Right ventricle myocardium inferior (tissue), 1 donor: ENCODE data around the gene UBTD2. TPM values are rescaled to one million over a fixed set of nuclear protein-coding genes. Genes with fewer than 3 reads are reported as not detected.
"Not testable (repeated sequence)": the region's sequence is repeated elsewhere in the genome, so short reads cannot be mapped to it uniquely, and the experiment has no call there.

ENCODE experiments used
- ATAC-seq: fragments of 200-7000 bp; cut with Tn5 transposase; one replicate; pipeline ENCODE4 v1.9.1; 2020; ENCODE audit warnings: mild to moderate bottlenecking, moderate library complexity
- DNase-seq: peaks from one replicate; pipeline ENCODE4 v3.0.0; 2021; ENCODE audit errors: missing footprints
- intact Hi-C: fragments of 100-400 bp; cut with DNase I; formaldehyde crosslinking; loops from one replicate; pipeline ENCODE4 v1.11.0; 2022
- total RNA-seq: library from RNA; stranded (reverse); fragmentation: NEBNext Ultra II Directional; extraction: Animal tissue kit (Norgen Biotek cat#: 25700); gene quantifications from one replicate; pipeline ENCODE4 v1.2.1, GENCODE V29; 2021
- donor health status: DM: no; HTN: yes; CAD: no; lungs with severe emphysema.

UBTD2 gene
- total RNA-seq, 1 donor from 2014 or later: 8.6 TPM

DNA sequence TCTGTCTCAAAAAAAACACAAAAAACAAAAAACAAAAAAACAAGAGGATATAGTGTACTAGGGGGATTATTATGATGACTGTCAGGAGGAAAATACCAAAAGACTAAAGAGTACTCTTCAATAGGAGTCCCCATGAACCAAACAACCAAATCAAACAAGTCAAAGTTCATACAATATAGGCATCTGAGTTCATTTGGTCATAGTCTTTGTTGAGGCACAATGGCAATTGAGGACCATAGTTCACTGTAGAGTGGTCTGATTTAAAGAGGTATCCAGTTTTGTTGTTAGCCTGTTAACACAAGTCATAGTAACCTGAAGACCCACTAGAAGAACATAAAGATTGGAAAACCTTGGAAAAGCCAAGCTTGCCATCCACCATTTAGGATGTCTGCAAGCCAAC lies 11.3 kb upstream of the UBTD2 start:
- intact Hi-C loops: no loop called here
- DNase-seq (no peak), ATAC-seq (no peak)

DNA sequence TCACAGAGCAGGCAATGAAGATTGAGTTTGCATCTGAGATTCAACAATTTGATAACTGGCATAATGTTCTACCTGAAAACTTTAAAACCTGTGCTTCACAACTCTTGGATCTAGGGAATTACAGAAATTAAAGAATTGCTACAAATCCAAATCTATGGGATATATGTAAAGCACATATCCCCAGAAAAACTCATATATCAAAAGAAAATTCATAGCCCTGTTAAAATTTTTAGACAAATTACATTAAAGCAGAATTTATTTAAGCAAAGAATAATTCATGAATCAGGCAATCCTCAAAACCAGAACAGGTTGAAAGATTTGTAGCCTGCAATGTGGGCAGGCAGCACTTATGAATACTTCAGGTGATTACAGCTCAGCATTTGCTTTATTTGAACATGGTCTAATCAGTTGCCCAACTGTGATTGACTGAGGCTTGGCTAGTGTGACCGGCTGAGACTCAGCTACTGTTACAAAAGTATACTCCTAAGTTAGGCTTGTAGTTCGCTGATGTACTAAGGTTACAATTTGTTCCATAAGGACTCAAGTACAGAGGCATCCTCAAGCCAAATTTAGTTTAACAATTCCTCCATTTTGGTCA lies 10.3 kb upstream of the UBTD2 start:
- intact Hi-C loops: loop anchor here (1.0 kb wide), 1 partner anchor 187 kb away; no protein-coding TSS in a partner anchor
- no peak for ATAC-seq
- no peak for DNase-seq

DNA sequence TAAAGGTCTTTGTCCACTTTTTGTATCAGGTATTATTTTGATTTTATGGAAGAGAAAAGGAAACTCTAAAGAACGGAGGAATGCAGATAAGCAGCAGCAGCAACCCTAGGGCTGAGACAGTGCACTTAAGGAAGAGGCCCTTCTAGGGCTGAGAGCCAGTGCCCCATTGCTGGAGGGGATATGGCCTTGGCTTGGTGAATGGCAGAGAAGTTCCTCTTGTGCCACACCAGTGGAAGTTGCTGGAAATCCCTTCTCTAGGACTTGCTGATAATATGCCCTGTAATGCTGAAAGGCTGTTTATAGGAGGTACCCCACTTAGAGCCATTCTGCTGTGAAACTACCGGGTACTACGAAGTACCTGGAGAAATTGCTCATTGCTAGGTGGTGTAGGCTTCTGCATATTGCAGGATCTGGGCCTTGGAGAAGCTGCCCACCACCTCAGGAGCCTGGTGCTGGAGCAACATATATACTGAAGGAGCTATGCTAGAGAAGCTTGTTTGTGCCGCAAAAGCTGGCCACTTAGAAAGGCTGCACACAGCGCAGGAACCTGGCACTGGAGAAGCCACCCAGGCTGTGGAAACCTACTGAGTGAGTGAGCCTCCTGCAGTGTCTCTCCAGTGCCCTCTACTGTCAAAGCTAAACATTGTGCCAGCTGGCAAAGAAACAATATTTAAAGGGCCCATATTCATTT lies 9.6 kb upstream of the UBTD2 start:
- DNase-seq: peak; percentile 73
- intact Hi-C loops: loop anchor here (1.0 kb wide), 1 partner anchor 186 kb away; no protein-coding TSS in a partner anchor
- peak; percentile 96 for ATAC-seq

DNA sequence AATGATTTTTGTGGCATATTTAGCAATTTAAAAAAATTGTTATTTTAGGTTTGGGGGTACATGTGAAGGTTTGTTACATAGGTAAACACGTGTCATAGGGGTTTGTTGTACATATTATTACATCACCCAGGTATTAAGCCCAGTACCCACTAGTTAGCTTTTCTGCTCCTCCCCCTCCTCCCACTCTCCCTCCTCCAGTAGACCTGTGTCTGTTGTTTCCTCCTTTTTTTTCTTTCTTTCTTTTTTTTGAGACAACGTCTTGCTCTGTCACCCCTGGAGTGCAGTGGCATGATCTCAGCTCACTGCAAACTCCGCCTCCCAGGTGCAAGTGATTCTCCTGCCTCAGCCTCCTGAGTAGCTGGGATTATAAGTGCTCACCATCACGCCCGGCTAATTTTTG lies 8.3 kb upstream of the UBTD2 start:
- DNase-seq, intact Hi-C loops, ATAC-seq: not testable (repeated sequence)

DNA sequence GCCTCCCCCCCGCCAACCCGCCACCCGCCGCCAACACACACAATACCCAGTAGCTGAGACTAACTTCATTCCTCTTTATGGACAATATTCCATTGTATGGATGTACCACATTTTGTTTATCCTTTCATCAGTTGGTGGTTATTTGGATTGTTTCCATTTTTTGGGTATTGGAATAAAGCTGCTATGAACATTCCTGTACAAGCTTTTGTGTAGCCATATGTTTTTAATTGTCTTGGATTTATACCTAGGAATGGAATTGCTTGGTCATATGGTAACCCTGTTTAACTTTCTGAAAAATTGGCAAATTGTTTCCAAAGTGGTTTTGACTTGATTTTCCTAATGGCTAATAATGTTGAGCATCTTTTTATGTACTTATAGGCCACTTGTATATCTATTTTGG lies 4.9 kb upstream of the UBTD2 start:
- intact Hi-C loops: no loop called here
- no peak for DNase-seq
- ATAC-seq: no peak

DNA sequence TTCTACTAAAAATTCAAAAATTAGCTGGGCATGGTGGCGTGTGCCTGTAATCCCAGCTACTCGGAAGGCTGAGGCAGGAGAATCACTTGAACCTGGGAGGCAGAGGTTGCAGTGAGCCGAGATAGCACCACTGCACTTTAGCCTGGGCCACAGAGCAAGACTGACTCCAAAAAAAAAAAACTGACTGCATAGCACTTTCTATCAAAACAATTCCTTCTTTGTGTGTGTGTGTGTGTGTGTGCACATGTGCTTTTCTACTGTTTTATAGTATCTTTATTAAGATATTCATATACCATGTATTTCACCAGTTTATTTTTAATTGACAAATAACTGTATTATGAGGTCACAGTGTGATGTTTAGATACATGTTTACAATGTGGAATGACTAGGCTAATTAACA lies 3.6 kb upstream of the UBTD2 start:
- intact Hi-C loops, ATAC-seq, DNase-seq: not testable (repeated sequence)

DNA sequence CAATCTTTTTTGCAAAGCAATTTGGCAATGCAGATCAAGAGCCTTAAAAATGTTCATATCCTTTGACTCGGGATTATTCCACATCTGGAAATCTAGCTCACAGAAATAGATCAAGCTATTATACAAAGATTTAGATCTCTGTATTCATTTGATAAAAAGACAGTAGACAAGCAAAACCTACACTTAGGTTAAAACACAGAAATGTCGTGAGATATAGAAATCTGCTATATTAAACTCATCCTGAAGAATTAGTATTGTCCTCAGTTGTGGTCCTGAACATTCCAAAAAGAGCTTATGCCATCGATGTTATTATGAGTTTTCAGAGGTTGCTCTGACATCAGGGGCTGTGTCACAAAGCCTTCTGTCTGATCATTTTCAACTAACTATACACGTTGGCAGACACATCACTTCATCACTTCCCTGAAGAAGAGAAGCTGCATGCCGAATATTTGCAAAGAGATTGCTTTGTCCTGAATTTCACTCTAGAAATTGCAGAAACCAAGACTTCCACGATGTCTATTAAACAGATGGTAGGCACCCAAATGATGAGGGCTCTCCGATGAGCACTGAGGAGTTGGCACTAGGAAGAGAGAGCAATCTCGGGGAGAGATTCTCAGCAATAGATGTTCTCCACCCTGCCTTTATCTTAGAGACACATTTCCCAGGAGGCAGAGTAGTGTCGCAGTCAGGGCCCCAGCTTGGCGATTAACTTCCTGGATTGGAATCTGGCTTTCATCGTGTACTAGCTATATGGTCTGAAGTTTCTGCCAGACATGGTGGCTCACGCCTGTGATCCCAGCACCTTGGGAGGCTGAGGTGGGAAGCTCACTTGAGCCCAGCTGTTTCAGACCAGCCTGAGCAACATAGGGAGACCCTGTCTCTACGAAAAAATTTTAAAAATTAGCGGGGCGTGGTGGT lies 1.9 kb upstream of the UBTD2 start:
- intact Hi-C loops: no loop called here
- no peak for DNase-seq
- ATAC-seq: no peak

DNA sequence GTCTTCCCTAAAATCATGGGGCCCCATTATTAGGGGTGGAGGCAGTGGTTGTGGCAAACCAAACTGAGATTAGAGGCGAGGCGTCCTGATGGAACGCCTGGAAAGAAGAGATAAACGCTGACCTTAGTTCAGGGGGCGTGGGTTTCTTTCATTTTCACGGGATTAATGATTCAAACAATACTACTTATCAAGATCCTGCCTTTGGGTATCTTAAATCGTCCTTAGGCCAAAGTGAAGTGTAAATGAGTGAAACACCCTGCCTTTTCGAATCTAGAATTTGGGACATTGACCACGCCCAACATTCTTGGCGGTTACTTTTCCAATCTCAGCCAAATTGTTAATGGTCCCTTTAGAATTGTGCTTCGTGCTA lies 1.0 kb upstream of the UBTD2 start:
- DNase-seq: no peak
- ATAC-seq: peak; percentile 8
- intact Hi-C loops: loop anchor here (5.0 kb wide), 1 partner anchor 177 kb away; no protein-coding TSS in a partner anchor

DNA sequence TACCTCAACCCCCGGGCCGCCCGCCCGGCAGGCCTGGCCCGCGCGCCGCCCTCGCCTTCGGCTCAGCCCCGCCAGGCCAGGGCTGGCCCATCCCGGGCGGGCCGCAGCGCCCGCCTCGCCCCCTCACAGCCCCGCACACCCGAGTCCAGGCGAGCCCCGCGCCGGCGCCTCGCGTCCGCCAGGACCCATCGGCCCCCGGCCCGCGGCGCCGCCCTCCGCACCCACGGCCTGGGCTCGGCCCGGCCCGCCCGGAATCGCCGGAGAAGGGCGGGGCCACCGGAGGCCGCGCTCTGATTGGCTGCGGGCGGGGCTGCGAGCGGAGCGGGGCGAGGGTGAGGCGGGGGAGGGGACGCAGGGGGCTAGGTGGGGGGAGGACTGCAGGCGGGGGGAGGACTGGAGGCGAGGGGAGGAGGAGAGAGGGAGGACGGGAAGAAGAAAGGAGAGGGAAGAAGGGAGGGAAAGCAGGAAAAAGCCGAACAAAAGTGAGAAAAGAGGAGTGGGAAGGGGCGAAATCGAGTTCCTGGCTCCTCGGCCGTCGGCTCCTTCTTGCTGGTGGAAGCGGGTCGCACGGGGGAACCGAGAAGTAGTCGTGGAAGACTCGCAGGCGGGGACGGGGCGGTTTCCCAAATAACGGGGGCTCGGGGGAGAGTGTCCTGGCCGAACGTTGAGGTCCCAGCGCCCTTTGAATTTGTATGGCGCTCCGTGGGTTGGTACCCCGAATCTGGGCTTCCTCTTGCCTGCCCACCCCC lies 472 bp upstream of the UBTD2 start:
- peak; percentile 96 for ATAC-seq
- peak; percentile 93 for DNase-seq
- intact Hi-C loops: loop anchor here (2.0 to 5.0 kb wide), 2 partner anchors 95 to 177 kb away; partner anchors contain the start of gene STK10

DNA sequence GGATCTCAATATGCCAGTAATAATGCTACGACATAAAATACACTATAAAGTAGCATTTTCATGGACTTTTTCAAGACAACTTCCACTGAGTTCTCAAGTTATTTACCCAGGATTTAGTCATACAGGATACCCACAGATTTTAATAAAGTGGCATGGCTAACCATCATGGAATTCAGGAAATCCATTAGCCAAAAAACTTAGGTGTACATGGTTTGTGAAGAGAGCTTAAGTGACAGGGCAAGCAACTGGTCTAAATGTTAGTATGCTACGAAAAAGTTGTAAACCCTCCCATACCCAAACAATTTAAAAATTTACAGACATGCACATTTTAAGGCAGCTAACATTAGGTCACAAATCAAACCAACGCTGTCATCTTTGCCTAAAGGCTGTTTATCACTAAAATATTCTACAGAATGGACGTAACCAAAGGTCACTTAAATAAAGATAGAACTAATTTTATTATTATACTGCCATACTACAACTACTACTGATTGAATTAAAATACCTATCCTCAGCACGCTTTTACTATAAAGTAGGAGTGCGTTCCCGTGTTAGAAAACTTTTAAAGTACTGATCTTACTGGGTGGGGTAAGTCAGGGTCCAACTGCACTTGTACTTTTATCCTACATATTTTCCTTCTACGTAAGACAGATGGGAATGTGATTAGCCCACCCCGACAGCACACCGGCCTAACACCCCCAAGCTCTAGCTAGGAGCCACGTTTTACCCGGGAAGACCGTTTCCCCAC lies 1.1 kb downstream of the UBTD2 start:
- ATAC-seq (no peak), DNase-seq (no peak)
- intact Hi-C loops: loop anchor here (2.0 to 5.0 kb wide), 2 partner anchors 94 to 175 kb away; partner anchors contain the start of gene STK10

DNA sequence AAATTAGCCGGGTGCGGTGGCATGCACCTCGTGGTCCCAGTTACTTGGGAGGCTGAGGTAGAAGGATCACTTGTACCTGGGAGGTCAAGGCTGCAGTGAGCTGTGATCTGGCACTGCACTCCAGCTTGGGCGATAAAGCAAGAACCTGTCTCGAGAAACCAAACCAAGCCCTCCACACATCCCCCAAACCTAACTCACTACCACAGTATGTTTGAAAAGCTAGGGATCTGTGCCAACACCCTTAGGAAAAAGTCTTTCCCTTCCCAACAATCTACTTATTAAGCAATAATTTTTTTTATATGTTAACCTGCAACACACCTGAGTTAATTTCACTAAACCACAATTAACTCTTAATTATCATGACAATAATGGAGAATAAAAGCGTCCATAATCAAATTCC lies 2.2 kb downstream of the UBTD2 start:
- intact Hi-C loops: loop anchor here (5.0 kb wide), 1 partner anchor 174 kb away; no protein-coding TSS in a partner anchor
- ATAC-seq (no peak), DNase-seq (no peak)

DNA sequence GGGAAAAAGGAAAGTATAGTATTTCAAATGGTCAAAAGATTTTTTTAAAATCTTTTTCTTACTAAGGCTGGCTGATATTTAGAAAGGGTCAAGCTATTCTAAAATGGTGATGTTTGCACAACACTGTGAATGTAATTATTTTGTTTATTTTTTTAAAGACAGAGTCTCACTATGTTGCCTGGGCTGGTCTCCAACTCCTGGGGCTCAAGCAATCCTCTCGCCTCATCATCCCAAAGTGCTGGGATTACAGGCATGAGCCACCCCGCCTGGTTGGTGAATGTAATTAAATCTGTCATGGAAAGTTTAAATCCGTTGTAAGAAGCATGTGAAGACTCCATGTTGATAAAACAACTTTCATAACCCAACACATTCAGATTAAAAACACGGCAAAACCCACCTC lies 2.6 kb downstream of the UBTD2 start:
- intact Hi-C loops: loop anchor here (5.0 kb wide), 1 partner anchor 174 kb away; no protein-coding TSS in a partner anchor
- ATAC-seq: no peak

DNA sequence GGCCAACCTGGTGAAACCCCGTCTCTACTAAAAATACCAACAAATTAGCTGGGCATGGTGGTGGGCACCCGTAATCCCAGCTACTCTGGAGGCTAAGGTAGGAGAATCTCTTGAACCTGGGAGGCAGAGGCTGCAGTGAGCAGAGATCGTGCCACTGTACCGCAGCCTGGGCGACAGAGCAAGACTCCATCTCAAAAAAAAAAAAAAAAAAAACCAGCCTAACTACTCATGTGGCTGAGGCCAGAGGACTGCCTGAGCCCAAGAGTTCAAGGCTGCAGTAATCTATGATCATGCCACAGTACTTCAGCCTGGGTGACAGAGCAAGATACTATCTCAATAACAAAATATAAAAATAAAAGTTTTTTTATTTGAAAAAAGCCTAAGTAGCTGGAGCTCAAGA lies 3.2 kb downstream of the UBTD2 start:
- intact Hi-C loops: loop anchor here (5.0 kb wide), 1 partner anchor 173 kb away; no protein-coding TSS in a partner anchor
- DNase-seq (no peak), ATAC-seq (no peak)

More for the DNA sequence above, 2.6 kb downstream of the UBTD2 start:
- no peak for DNase-seq

DNA sequence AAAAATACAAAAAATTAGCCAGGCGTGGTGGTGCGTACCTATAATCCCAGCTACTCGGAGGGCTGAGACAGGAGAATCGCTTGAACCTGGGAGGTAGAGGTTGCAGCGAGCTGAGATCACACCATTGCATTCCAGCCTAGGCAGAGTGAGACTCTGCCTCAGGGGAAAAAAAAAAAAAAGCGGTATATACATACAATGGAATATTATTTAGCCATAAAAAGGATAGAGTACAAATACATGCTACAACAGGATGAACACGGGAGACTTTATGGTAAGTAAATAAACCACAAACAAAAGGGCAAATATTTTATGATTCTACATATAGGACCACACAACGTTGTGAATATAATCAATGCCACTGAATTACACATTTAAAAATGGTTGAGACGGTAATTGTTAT lies 5.2 kb downstream of the UBTD2 start:
- ATAC-seq (no peak), DNase-seq (no peak)
- intact Hi-C loops: no loop called here

DNA sequence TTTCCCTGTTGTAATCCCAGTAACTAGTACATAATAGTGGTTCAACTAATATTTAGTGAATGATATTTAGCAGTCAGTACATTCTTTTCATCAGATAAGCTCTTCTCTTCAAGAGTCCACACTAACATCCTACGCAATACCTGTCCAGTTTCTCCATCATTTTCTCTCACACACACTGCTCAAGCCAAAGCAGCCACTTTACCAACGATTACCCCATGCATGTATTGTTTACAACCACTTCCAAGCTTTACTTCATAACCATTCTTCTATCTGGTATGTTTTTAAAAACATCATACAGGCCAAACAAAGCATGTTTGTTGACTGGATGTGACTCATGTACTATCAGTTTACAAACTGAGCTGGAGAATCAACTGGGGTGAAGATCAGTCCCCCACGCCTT lies 7.3 kb downstream of the UBTD2 start:
- intact Hi-C loops: no loop called here
- DNase-seq (no peak), ATAC-seq (no peak)

DNA sequence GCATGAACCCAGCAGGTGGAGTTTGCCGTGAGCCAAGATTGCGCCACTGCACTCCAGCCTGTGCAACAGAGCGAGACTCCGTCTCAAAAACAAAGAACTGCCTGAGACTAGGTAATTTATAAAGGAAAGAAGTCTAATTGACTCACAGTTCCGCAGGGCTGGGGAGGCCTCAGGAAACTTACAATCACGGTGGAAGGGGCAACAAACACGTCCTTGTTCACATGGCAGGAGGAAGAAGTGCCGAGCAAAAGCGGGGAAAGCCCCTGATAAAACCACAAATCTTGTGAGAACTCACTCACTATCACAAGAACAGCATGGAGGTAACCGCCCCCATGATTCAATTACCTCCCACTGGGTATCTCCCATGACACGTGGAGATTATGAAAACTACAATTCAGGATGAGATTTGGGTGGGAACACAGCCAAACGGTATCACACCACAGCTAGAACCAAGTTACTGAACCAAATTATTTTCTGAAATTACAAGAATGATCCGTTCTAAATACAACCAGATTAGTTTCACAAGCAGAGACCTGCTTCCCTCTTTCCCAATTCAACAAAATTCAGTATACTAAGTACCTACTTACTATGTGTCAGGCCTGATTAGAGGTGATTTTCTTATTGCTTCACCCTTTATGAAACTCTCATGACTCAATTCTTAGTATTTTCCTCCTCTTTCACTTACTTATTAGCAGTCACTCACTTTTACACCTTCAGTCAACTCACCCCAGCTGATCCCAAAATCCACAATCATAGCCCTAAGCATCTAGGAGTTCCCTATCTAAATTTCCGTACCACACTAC lies 8.4 kb downstream of the UBTD2 start:
- DNase-seq (no peak), ATAC-seq (no peak)
- intact Hi-C loops: no loop called here

DNA sequence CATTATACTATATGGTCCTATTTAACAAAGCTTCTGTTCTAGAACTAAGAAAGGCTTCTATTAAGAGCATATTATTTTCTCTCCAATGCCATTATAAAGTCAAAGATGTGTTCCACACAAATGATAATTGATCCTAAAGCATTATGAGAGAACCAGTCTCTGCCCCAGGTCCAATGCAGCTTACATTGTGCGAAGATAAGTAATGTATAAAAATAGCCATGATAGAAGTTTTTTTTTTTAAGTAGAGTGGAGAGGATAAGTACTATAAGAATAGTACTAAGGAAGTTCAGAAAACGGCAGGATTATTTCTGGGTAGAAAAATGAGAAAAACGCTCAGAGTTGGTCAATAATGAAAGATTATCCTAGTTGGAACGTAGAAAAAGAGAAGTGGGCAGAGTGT lies 15.6 kb downstream of the UBTD2 start:
- intact Hi-C loops: no loop called here
- ATAC-seq (no peak), DNase-seq (no peak)
